Measurements from ENCODE around the gene BCAP31. TPM values are rescaled to one million over a fixed set of nuclear protein-coding genes. Genes with fewer than 3 reads are reported as not detected.

Gene BCAP31
- total RNA-seq, 2 donors from 2014 or later = 156 to 159 TPM

Other genes starting within 250 kb of the BCAP31 start
- not detected for gene BGN, start 229.4 kb downstream of the BCAP31 start, total RNA-seq
- not detected for gene ATP2B3, start 206.7 kb downstream of the BCAP31 start, total RNA-seq
- gene CCNQ, start 125.2 kb downstream of the BCAP31 start, total RNA-seq = 10 to 100 TPM; 16.4 to 30.7 TPM
- not detected for gene DUSP9, start 77.2 kb downstream of the BCAP31 start, total RNA-seq
- gene PNCK, start 50.6 kb downstream of the BCAP31 start, total RNA-seq = not detected
- gene SLC6A8, start 36.5 kb downstream of the BCAP31 start, total RNA-seq = 1 to 10 TPM; 2.3 to 4.1 TPM
- 10 to 100 TPM in 1 of 2 donors, 1 to 10 TPM in 1; 7.4 to 12.2 TPM for gene ABCD1, start 469 bp upstream of the BCAP31 start, total RNA-seq
- 1 to 10 TPM in 1 of 2 donors, under 1 TPM in 1; 0.48 to 2.4 TPM for gene PLXNB3, start 39.9 kb upstream of the BCAP31 start, total RNA-seq
- gene SRPK3, start 56.7 kb upstream of the BCAP31 start, total RNA-seq = not detected
- 10 to 100 TPM; 62.5 to 74.1 TPM for gene IDH3G, start 70.0 kb upstream of the BCAP31 start, total RNA-seq
- gene SSR4, start 70.3 kb upstream of the BCAP31 start, total RNA-seq = 100 to 1,000 TPM; 266 to 306 TPM
- 1 to 10 TPM; 2.2 to 2.7 TPM for gene PDZD4, start 106.2 kb upstream of the BCAP31 start, total RNA-seq
- gene L1CAM, start 161.8 kb upstream of the BCAP31 start, total RNA-seq = 1 to 10 TPM in 1 of 2 donors, under 1 TPM in 1; 0.74 to 1.2 TPM
- not detected for gene AVPR2, start 180.3 kb upstream of the BCAP31 start, total RNA-seq
- 100 to 1,000 TPM; 155 to 276 TPM for gene ARHGAP4, start 201.9 kb upstream of the BCAP31 start, total RNA-seq
- gene NAA10, start 210.7 kb upstream of the BCAP31 start, total RNA-seq = 100 to 1,000 TPM; 115 to 175 TPM
- gene RENBP, start 220.3 kb upstream of the BCAP31 start, total RNA-seq = 1 to 10 TPM; 4.8 to 5.4 TPM
- 100 to 1,000 TPM; 105 to 131 TPM for gene HCFC1, start 247.4 kb upstream of the BCAP31 start, total RNA-seq
- gene TMEM187, start 248.4 kb upstream of the BCAP31 start, total RNA-seq = 1 to 10 TPM; 2.4 to 6.9 TPM

Measured in natural killer cell treated with Interleukin-12 subunit alpha and Interleukin-12 subunit beta and Interleukin-15 and Interleukin-18, amount 100 ng/mL, for 72 hours (primary cell).